GM18511 (cell line): Measurements from ENCODE around the gene KRR1.
"Not testable (repeated sequence)": the region's sequence is repeated elsewhere in the genome, so short reads cannot be mapped to it uniquely, and the experiment has no call there.

Source experiments
- ATAC-seq: cut with Tn5 transposase; IDR thresholded peaks from one replicate; pipeline ENCODE4 v1.9.1; 2021; ENCODE audit warnings: mild to moderate bottlenecking, moderate library complexity; ENCODE audit not compliant: unreplicated experiment

Gene KRR1

GRCh38 chr12:75479963-75480461 is 31.4 kb downstream of the KRR1 start:
- ATAC-seq, result peak; percentile 40

DNA sequence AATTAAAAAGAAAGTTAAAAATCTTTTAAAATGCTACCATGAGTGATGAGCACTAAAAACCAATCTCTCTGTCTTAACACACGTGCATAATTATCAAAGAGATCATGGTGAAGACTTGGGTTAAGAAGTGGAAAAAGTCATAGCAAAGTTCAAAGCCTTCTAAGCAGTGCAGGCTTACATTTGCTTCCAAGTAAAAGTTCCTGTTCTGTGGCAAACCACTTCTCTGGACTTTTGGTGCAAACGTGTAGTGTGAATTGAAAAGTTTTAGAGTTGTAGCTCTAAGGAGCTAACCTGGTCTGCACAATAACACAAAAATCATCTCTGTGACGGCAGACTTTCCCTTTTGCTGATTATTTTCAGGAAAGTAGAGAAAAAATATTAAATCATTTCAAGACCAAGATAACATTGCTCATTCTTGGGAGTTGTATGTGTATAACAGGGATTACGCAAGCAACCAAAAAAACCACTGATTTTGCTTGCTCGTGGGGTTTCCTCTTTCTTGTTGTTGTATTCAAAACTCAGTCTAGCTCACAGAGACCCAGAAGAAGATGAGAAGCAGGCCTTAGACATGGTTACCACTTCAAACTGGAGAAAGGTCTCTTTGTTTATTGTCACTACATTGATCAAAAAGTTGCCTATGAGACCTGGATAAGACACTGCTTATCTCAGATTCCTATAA is 33.2 kb downstream of the KRR1 start:
- peak; percentile 9 for ATAC-seq

DNA sequence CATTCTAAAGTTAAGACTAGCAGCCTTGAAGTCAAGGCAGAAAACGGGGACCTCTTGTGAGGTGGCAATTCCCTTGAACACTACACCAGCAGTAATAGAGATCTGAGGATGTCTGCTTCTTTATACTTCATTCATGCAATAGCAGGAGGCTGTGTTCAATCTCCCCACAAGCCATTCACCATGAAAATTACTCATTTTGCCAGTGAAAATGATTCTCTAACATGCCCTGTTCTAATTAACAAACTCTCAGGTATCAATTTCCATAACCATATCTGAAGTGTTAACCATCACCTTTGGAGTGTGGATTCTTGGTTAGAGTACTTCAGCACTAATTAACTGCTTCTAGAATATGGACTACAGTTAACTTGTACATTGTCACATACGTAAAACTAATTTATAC is 34.3 kb downstream of the KRR1 start:
- ATAC-seq, result no peak

GRCh38 chr12:75476071-75476470 is 35.3 kb downstream of the KRR1 start:
- ATAC-seq, result no peak

DNA sequence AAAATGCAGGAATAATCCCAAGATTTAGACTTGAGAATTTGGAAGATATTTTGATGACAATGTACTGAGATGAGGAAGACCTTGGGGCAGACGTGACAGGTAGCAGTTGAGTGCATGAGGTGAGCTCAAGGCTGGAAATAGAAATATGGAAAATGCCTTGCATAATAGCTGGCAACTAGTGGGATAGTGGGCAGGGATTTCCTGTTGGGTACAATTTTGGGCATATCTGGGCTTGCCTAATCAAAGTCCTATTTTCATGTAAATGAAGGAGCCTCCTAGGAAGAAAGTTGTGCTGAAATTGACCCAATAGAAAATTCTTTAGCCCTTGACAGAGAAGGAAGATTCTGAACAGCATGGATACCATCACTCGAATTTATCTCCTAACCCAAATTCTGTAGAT is 37.3 kb downstream of the KRR1 start:
- no peak for ATAC-seq

GRCh38 chr12:75471902-75472890 is 39.2 kb downstream of the KRR1 start:
- ATAC-seq, result peak; percentile 77

DNA sequence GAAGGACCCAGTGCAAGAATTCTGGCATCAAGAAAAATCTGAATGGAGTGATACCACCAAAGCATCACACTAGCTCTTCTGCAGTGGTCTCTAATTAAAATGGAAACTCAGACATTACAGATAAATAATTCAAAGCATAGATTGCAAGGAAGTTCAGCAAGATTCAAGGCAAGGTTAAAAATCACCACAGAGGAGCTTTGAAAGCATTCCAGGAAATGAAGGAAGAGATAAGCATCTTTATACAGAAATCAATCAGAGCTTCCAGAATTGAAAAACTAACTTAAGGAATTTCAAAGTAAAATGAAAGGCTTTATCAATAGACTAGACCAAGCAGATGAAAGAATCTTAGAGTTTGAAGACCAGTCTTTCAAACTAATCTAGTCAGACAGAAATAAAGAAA is 51.2 kb downstream of the KRR1 start:
- ATAC-seq, result no peak

GRCh38 chr12:75459755-75460154 is 51.7 kb downstream of the KRR1 start:
- no peak for ATAC-seq

GRCh38 chr12:75457866-75458265 is 53.5 kb downstream of the KRR1 start:
- ATAC-seq, result not testable (repeated sequence)

- ATAC-seq, result no peak
These were observed 54.2 kb downstream of the KRR1 start for GRCh38 chr12:75457191-75457590.

DNA sequence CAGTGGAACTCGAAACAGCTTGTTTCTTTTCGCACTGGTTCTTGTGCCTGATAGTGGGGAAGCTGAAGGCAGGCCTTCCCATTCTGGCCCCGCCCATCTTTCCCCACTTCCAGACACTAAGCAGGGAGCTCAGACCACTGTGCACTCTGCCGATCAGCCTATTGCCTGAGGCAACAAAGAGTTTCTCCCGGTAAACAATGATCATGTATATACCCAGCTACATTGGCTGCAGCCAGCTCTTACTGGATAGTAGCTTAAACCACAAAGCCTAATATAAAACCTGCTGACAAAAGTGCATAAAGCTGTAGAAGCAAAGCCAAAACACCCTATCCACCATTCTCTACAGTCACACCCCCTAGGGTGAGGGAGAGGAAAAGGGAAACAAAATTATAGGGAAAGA is 55.6 kb downstream of the KRR1 start:
- ATAC-seq, result no peak

GRCh38 chr12:75452675-75453330 is 58.6 kb downstream of the KRR1 start:
- ATAC-seq, result no peak

GRCh38 chr12:75447691-75448393 is 63.6 kb downstream of the KRR1 start:
- no peak for ATAC-seq

DNA sequence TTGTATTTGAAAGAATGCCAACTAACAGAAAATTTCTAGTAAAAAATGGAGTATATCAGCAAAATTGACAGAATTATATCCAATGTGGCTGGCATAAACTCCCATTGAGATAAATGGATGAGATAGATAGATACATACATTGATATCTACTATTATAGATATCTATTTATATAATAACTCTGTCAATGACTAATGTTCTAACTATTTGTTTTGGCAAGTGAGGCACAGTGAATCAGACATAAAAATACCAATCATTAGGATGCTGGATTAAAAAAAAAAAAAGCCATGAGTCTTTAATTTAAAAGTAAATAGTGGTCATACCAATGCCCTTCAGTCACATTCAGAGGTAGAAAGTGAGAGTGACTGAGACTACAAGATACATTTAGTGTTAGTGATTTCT is 64.6 kb downstream of the KRR1 start:
- no peak for ATAC-seq

DNA sequence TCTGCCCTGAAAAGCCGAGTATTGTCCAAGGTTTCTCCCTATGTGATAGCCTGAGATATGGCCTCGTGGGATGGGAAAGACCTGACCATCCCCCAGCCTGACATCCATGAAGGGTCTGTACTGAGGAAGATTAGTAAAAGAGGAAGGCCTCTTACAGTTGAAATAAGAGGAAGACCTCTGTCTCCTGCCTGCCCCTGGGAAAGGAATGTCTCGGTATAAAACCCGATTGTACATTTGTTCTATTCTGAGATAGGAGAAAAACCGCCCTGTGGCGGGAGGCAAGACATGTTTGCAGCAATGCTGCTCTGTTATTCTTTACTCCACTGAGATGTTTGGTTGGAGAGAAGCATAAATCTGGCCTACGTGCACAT is 66.3 kb downstream of the KRR1 start:
- not testable (repeated sequence) for ATAC-seq

- ATAC-seq, result no peak
These were observed 66.8 kb downstream of the KRR1 start for GRCh38 chr12:75444429-75445136.

- no peak for ATAC-seq
These were observed 67.7 kb downstream of the KRR1 start for GRCh38 chr12:75443709-75444108.

DNA sequence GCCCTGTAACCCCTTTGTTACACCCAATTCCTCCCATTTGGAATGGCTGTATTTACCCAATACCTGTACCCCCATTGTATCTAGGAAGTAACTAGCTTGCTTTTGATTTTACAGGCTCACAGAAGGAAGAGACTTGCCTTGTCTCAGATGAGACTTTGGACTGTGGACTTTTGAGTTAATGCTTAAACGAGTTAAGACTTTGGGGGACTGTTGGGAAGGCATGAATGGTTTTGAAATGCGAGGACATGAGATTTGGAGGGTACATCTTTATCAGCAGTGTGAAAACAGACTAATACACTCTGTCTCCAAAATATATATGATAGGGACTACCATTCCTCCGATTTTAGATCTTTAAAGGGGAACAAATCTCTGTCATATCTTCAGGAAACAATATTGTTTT is 69.0 kb downstream of the KRR1 start:
- not testable (repeated sequence) for ATAC-seq

DNA sequence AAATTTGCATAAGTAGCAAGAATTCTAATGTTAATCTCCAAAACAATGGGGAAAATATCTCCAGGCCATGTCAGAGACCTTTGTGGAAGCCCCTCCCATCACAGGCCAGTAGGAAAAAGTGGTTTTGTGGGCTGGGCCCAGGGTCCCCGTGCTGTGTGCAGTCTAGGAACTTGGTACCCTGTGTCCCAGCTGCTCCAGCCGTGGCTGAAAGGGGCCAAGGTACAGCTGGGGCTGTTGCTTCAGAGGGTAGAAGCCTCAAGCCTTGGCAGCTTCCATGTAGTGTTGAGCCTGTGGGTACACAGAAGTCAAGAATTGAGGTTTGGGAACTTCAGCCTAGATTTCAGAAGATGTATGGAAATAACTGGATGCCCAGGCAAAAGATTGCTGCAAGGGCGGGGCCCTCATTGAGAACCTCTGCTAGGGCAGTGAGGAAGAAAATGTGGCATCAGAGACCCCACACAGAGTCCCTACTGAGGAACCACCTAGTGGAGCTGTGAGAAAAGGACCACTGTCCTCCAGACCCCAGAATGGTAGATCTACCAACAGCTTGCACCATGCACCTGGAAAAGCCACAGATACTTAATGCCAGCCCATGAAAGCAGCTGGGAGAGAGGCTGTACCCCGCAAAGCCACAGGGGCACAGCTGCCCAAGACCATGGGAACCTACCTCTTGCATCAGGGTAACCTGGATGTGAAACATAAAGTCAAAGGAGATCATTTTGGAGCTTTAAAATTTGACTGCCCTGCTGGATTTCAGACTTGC is 69.5 kb downstream of the KRR1 start:
- not testable (repeated sequence) for ATAC-seq
